ENCODE results near the gene MKRN2OS. TPM values are rescaled to one million over a fixed set of nuclear protein-coding genes. Genes with fewer than 3 reads are reported as not detected.

Gene MKRN2OS
- total and polyA plus RNA-seq, 3 experiments from 2014 or later, result not detected

- Mint-ChIP-seq H3K4me1 (peaks cover 3 to 13% (median 11%) of the 10 kb centered on the region in 3 donors), H3K36me3 (peaks cover 0 to 49% (median 6%) of the 10 kb centered on the region in 3 donors), H3K9me3 (no peaks in the 10 kb centered on the region), H3K27me3 (no peaks in the 10 kb centered on the region), H3K4me3 (no peak overlapping the region), H3K27ac (no peak overlapping the region)
- Histone ChIP-seq H3K4me3 (ENCODE audit: low read length) (no peak overlapping the region), H3K27ac (ENCODE audit: low read depth, low read length) (no peak overlapping the region), H3K4me1 (ENCODE audit: insufficient read depth, low read length) (peaks cover under 1% of the 10 kb centered on the region), H3K9me3 (ENCODE audit: low read length) (no peaks in the 10 kb centered on the region), H3K27me3 (ENCODE audit: insufficient read depth, low read length, poor library complexity, severe bottlenecking) (no peaks in the 10 kb centered on the region), H3K36me3 (ENCODE audit: insufficient read depth, low read length) (peaks cover 5% of the 10 kb centered on the region)
- CTCF ChIA-PET, result no interaction called here
- POLR2A ChIA-PET, result no interaction called here
- DNase-seq, result no peak
Measured at GRCh38 chr3:12490547-12490946, 54.8 kb downstream of the MKRN2OS start.

- ChIA-PET POLR2A (no interaction called here), CTCF (interaction anchor here (1.5 kb wide), 1 partner anchor 10 kb away, joined by 3 read pairs; no protein-coding TSS in a partner anchor)
- Mint-ChIP-seq H3K4me3 (no peak overlapping the region), H3K27me3 (no peaks in the 10 kb centered on the region), H3K27ac (no peak overlapping the region), H3K9me3 (no peaks in the 10 kb centered on the region), H3K4me1 (peaks cover 10 to 20% (median 18%) of the 10 kb centered on the region in 3 donors), H3K36me3 (peaks cover 0 to 45% (median 6%) of the 10 kb centered on the region in 3 donors)
- DNase-seq, result no peak
- no peaks in the 10 kb centered on the region for H3K9me3 ChIP-seq (ENCODE audit: low read length)
- H3K4me1 ChIP-seq (ENCODE audit: insufficient read depth, low read length), result peaks cover 8% of the 10 kb centered on the region
- H3K4me3 ChIP-seq (ENCODE audit: low read length), result no peak overlapping the region
- peaks cover 5% of the 10 kb centered on the region for H3K36me3 ChIP-seq (ENCODE audit: insufficient read depth, low read length)
- H3K27me3 ChIP-seq (ENCODE audit: insufficient read depth, low read length, poor library complexity, severe bottlenecking), result no peaks in the 10 kb centered on the region
- no peak overlapping the region for H3K27ac ChIP-seq (ENCODE audit: low read depth, low read length)
Measured at GRCh38 chr3:12489832-12490231, 55.5 kb downstream of the MKRN2OS start.

Other genes starting within 250 kb of the MKRN2OS start
- 10 to 100 TPM; 29.8 to 30.3 TPM for gene TSEN2, start 61.0 kb downstream of the MKRN2OS start, total RNA-seq
- 13.1 TPM for gene TSEN2, start 61.0 kb downstream of the MKRN2OS start, polyA plus RNA-seq
- 10 to 100 TPM; 30.0 to 33.6 TPM for gene MKRN2, start 11.6 kb upstream of the MKRN2OS start, total RNA-seq
- 51.6 TPM for gene MKRN2, start 11.6 kb upstream of the MKRN2OS start, polyA plus RNA-seq
- 10 to 100 TPM; 89.4 to 90.9 TPM for gene RAF1, start 118.6 kb upstream of the MKRN2OS start, total RNA-seq
- 73.1 TPM for gene RAF1, start 118.6 kb upstream of the MKRN2OS start, polyA plus RNA-seq
- gene TMEM40, start 213.8 kb upstream of the MKRN2OS start, total RNA-seq, result not detected
- not detected for gene TMEM40, start 213.8 kb upstream of the MKRN2OS start, polyA plus RNA-seq